ENCODE results near the gene APOA4. TPM values are rescaled to one million over a fixed set of nuclear protein-coding genes. Genes with fewer than 3 reads are reported as not detected.
A peak's percentile ranks its signal among the peaks of the same experiment; 100 is the strongest.

Gene APOA4
- total and polyA plus RNA-seq, 9 of the 15 experiments (the other 6 are each of a cell fraction or from before 2014, with no cell fraction given) = 0.07 TPM; not detected in 8

- TF ChIP-seq MGA (IDR thresholded peaks at IDR 0.05) = no peak
- no peak for TF ChIP-seq SMAD1 (IDR thresholded peaks at IDR 0.05; ENCODE audit: low read depth, low read length, partially characterized antibody)
- TF ChIP-seq, protein P1, sequence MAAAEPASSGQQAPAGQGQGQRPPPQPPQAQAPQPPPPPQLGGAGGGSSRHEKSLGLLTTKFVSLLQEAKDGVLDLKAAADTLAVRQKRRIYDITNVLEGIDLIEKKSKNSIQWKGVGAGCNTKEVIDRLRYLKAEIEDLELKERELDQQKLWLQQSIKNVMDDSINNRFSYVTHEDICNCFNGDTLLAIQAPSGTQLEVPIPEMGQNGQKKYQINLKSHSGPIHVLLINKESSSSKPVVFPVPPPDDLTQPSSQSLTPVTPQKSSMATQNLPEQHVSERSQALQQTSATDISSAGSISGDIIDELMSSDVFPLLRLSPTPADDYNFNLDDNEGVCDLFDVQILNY (CRISPR knock-in tag; IDR thresholded peaks at IDR 0.05) = no peak
- TF ChIP-seq, protein P2, sequence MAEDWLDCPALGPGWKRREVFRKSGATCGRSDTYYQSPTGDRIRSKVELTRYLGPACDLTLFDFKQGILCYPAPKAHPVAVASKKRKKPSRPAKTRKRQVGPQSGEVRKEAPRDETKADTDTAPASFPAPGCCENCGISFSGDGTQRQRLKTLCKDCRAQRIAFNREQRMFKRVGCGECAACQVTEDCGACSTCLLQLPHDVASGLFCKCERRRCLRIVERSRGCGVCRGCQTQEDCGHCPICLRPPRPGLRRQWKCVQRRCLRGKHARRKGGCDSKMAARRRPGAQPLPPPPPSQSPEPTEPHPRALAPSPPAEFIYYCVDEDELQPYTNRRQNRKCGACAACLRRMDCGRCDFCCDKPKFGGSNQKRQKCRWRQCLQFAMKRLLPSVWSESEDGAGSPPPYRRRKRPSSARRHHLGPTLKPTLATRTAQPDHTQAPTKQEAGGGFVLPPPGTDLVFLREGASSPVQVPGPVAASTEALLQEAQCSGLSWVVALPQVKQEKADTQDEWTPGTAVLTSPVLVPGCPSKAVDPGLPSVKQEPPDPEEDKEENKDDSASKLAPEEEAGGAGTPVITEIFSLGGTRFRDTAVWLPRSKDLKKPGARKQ (CRISPR knock-in tag; IDR thresholded peaks at IDR 0.05) = no peak
- TF ChIP-seq, protein P3, sequence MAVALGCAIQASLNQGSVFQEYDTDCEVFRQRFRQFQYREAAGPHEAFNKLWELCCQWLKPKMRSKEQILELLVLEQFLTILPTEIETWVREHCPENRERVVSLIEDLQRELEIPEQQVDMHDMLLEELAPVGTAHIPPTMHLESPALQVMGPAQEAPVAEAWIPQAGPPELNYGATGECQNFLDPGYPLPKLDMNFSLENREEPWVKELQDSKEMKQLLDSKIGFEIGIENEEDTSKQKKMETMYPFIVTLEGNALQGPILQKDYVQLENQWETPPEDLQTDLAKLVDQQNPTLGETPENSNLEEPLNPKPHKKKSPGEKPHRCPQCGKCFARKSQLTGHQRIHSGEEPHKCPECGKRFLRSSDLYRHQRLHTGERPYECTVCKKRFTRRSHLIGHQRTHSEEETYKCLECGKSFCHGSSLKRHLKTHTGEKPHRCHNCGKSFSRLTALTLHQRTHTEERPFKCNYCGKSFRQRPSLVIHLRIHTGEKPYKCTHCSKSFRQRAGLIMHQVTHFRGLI (CRISPR knock-in tag; IDR thresholded peaks at IDR 0.05) = no peak
- TF ChIP-seq BRD9 (IDR thresholded peaks at IDR 0.05; ENCODE audit: low read depth, partially characterized antibody) = no peak
- TF ChIP-seq PURB (CRISPR knock-in tag; IDR thresholded peaks at IDR 0.05; ENCODE audit: low read depth) = no peak
- TF ChIP-seq RFX7 (CRISPR knock-in tag; IDR thresholded peaks at IDR 0.05) = no peak
- peak; percentile 84 for TF ChIP-seq ELF1 (tag; IDR thresholded peaks at IDR 0.05)
- TF ChIP-seq ZNF133 (CRISPR knock-in tag; IDR thresholded peaks at IDR 0.05) = no peak
- 0 out of 2 replicates have a peak, but pooled peaks have one; percentile 20 for TF ChIP-seq ARID1B (IDR thresholded peaks at IDR 0.05)
- TF ChIP-seq TAF9B (IDR thresholded peaks at IDR 0.05; ENCODE audit: partially characterized antibody) = no peak
Measured at GRCh38 chr11:116787786-116788486, 35.2 kb downstream of the APOA4 start, which contains the start of gene ZPR1 (continued).
